Left lung (tissue), 10 donors: ENCODE measurements around the gene SPATA6. TPM values are rescaled to one million over a fixed set of nuclear protein-coding genes. Genes with fewer than 3 reads are reported as not detected.

ENCODE experiments used
- ATAC-seq: fragments of 200-7000 bp; cut with Tn5 transposase; one replicate; pipeline ENCODE4 v1.9.1; 2020; ENCODE audit warnings: moderate library complexity
- DNase-seq, 4 donors: peaks; one replicate each; pipeline ENCODE4 v3.0.0-alpha.2; 2013 to 2020
- H3K27ac ChIP-seq, 2 donors: fragments of 200-600 bp; sonication (generic) in 1 of 2; one replicate each; pipeline versions ENCODE4 v1.5.0 to v1.8.0; 2020 to 2021
- H3K27me3 ChIP-seq, 2 donors: fragments of 200-600 bp; sonication (generic) in 1 of 2; one replicate each; pipeline versions ENCODE4 v1.5.0 to v1.8.0; 2020 to 2021
- H3K36me3 ChIP-seq, 2 donors: fragments of 200-600 bp; sonication (generic) in 1 of 2; one replicate each; pipeline versions ENCODE4 v1.5.0 to v1.8.0; 2020 to 2021
- H3K4me1 ChIP-seq, 2 donors: fragments of 200-600 bp; one replicate each; pipeline ENCODE4 v1.8.0; 2021
- H3K4me3 ChIP-seq, 2 donors: fragments of 200-600 bp; sonication (generic) in 1 of 2; one replicate each; pipeline versions ENCODE4 v1.5.0 to v1.8.0; 2020 to 2021; ENCODE audit warnings: mild to moderate bottlenecking in 1 of 2
- H3K9me3 ChIP-seq, 2 donors: fragments of 200-600 bp; sonication (generic) in 1 of 2; one replicate each; pipeline versions ENCODE4 v1.5.0 to v1.8.0; 2020 to 2021
- CTCF ChIP-seq, 2 donors: fragments of 200-600 bp; sonication (generic) in 1 of 2; IDR thresholded peaks; one replicate each; pipeline versions ENCODE4 v1.5.0 to v1.8.0; 2021; ENCODE audit warnings: antibody characterized with exemption in 2 of 2
- intact Hi-C, 2 donors: fragments of 100-400 bp; cut with DNase I; formaldehyde crosslinking; loops; one replicate each; pipeline versions ENCODE4 v1.11.2 to v1.14.2; 2022
- polyA plus RNA-seq, 6 donors: library from polyadenylated mRNA; unstranded; fragments of 120-200 nt; gene quantifications; one replicate each; pipeline ENCODE4 v1.2.1, GENCODE V29; 2013; ENCODE audit not compliant: insufficient read length in 6 of 6
- total RNA-seq, 2 donors: library from RNA; stranded (reverse); fragmentation: NEBNext Ultra II Directional; extraction: Animal tissue kit (Norgen Biotek cat#: 25700); gene quantifications; one replicate each; pipeline ENCODE4 v1.2.1, GENCODE V29; 2021
- donor health status: DM: no; HTN: yes; CAD: no.
- donor health status: DM: no; HTN: no; CAD: no.

The SPATA6 gene
- total and polyA plus RNA-seq, 8 donors: 11.9 to 33.9 (median 29.7) TPM

DNA sequence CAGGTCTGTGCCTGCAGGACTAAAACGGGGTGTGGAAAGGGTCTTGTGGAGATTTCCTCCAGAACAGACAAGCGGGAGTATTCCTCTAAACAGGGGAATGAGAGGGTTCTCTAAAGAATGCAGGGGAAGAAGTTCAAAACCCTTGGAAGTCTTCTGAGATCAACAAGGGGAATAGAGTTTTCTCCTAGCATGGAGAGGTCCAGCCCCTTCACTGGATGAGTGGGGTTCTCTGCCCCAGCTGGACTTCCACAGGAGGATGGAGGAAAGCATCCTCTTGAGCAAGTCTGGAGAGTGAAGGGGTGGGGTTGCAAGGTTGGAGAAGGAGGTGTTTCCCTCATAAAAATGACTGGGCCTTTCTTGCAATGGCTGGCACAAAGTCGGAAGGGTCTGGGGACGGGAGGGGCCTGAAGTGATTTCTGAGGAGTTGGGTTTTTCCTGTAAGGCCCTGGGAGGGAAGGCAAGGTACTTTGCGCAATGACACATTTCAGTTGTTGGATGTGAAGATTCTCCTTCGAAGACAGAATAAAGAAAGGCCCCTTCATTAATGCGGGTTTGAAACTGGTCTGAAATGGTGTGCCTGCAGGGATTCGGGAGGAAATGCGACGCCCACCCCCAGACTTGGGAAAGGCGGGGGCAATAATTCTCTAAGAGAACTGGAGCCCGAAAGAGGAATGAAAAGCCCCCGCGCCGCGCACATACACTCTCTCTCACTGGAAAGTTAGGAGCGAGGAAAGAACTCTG lies 884 bp downstream of the SPATA6 start:
- no peaks in the 10 kb centered on the region for H3K27me3 ChIP-seq
- no peaks in the 10 kb centered on the region for H3K36me3 ChIP-seq
- H3K27ac ChIP-seq: peak overlapping the region; percentile 72 to 87
- TF ChIP-seq CTCF (IDR thresholded peaks at IDR 0.05): no peak
- no peak for DNase-seq
- ATAC-seq: no peak
- intact Hi-C loops: no loop called here
- H3K9me3 ChIP-seq: peaks cover 0 to 1% of the 10 kb centered on the region in 2 donors
- peak overlapping the region; percentile 63 to 68 for H3K4me3 ChIP-seq
- H3K4me1 ChIP-seq: peaks cover 12 to 31% of the 10 kb centered on the region in 2 donors

GRCh38 chr1:48470481-48470855 lies 1.5 kb downstream of the SPATA6 start:
- peak overlapping the region; percentile 1 to 68 for H3K4me3 ChIP-seq
- ATAC-seq: peak; percentile 13
- no peak for TF ChIP-seq CTCF (IDR thresholded peaks at IDR 0.05)
- H3K36me3 ChIP-seq: no peaks in the 10 kb centered on the region
- DNase-seq: peak; percentile 41 to 66 (median 50)
- H3K9me3 ChIP-seq: no peaks in the 10 kb centered on the region
- intact Hi-C loops: no loop called here
- peaks cover 12 to 31% of the 10 kb centered on the region in 2 donors for H3K4me1 ChIP-seq
- H3K27ac ChIP-seq: peak overlapping the region; percentile 72 to 87
- no peaks in the 10 kb centered on the region for H3K27me3 ChIP-seq

DNA sequence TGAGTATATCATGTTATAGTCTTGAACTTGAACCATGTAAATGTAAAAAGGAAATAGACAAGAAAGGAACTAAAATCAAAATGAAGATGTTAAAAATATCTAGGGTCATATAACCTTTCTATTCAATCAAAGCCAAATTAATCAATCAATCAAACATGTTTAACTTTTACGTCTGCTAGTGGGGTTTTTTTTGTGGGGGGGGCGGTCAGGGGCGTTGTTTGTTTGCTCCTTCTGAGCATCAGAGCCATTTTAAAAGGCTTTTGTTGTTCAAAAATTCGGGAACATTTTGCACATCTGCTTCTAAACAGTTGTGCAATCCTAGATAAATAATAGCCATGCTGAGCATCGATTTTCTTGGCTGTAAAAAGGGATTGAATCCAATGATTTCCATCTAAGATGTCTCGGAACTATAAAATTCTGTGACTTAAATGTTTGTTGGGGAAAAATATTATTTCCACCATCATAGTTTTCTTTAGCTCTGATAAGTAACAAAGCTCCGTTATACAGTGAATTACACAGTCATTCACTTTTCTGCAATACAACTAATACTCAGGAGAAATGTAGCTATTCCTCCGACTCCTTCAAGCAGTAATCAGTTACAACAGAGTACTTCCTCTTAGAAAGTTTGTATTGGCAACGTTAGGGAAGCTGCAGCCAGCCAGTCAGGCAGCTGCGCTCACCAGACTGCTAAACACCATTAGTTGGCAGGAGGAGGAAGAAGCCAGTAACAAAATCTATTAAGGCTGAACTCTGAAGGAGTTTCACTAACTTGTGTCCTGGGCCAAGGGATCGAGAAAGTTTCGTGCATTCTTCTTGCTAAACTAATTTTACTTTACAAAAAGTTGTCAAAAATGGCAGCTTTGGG lies 2.2 kb downstream of the SPATA6 start:
- H3K4me3 ChIP-seq: peak overlapping the region; percentile 1 to 68
- peak; percentile 56 for ATAC-seq
- no peak for TF ChIP-seq CTCF (IDR thresholded peaks at IDR 0.05)
- H3K9me3 ChIP-seq: no peaks in the 10 kb centered on the region
- intact Hi-C loops: no loop called here
- H3K27me3 ChIP-seq: no peaks in the 10 kb centered on the region
- peaks cover 12 to 31% of the 10 kb centered on the region in 2 donors for H3K4me1 ChIP-seq
- H3K36me3 ChIP-seq: no peaks in the 10 kb centered on the region
- H3K27ac ChIP-seq: peak overlapping the region; percentile 72 to 87
- peak; percentile 66 to 87 (median 75) for DNase-seq

DNA sequence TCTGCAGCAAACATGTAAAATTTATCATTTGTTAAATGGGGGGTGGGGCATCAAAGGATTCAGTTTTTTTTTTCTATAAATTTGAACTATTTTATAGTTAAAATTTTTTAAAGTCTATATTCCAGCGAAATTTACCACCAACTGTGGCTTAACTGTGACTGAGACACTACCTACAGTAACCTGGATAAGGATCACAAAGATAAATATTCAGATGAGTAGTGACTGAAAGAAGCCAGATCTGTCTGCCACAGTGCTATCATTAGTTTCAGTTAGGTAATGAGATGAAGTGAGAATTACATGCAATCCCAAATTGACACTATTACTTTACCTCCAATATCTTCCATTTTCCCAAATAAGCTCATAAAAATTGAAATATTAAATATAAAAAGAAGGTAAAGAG lies 5.4 kb downstream of the SPATA6 start:
- no peak for ATAC-seq

More for the DNA sequence above, 5.4 kb downstream of the SPATA6 start:
- H3K4me3 ChIP-seq: no peak overlapping the region
- H3K27ac ChIP-seq: no peak overlapping the region
- H3K36me3 ChIP-seq: no peaks in the 10 kb centered on the region
- no peaks in the 10 kb centered on the region for H3K27me3 ChIP-seq
- no peaks in the 10 kb centered on the region for H3K9me3 ChIP-seq
- no peak for TF ChIP-seq CTCF (IDR thresholded peaks at IDR 0.05)
- no peak for DNase-seq
- H3K4me1 ChIP-seq: peaks cover 12 to 27% of the 10 kb centered on the region in 2 donors
- intact Hi-C loops: no loop called here
